Left renal pelvis (tissue), 4 donors: ENCODE measurements around the gene DRD2. TPM values are rescaled to one million over a fixed set of nuclear protein-coding genes. Genes with fewer than 3 reads are reported as not detected.

Experiments used
- DNase-seq, 4 donors: peaks; one replicate each; pipeline ENCODE4 v3.0.0-alpha.2; 2013; ENCODE audit warnings: low read depth in 4 of 4, low spot score in 3 of 4
- polyA plus RNA-seq, 4 donors: library from polyadenylated mRNA; unstranded; fragments of 120-200 nt; gene quantifications; one replicate each; pipeline ENCODE4 v1.2.1, GENCODE V29; 2013; ENCODE audit not compliant: insufficient read length in 4 of 4

Gene DRD2
- polyA plus RNA-seq, 4 donors: 0.21 to 0.91 (median 0.64) TPM

- no peak for DNase-seq
These were observed 97.4 kb downstream of the DRD2 start for GRCh38 chr11:113377681-113378412.

GRCh38 chr11:113376156-113376555 is 99.0 kb downstream of the DRD2 start:
- DNase-seq: no peak

- DNase-seq: no peak
These were observed 99.8 kb downstream of the DRD2 start for GRCh38 chr11:113375402-113375801.

- no peak for DNase-seq
These were observed 101.1 kb downstream of the DRD2 start for GRCh38 chr11:113373981-113374560.

GRCh38 chr11:113373306-113373705 is 101.9 kb downstream of the DRD2 start:
- DNase-seq: no peak

GRCh38 chr11:113372309-113372708 is 102.9 kb downstream of the DRD2 start:
- DNase-seq: no peak

- no peak for DNase-seq
These were observed 104.6 kb downstream of the DRD2 start for GRCh38 chr11:113370634-113371033.

GRCh38 chr11:113369411-113369810 is 105.8 kb downstream of the DRD2 start:
- no peak for DNase-seq

- no peak for DNase-seq
These were observed 109.3 kb downstream of the DRD2 start for GRCh38 chr11:113365895-113366294.

- DNase-seq: no peak
These were observed 111.1 kb downstream of the DRD2 start for GRCh38 chr11:113363996-113364641.

- no peak for DNase-seq
These were observed 111.8 kb downstream of the DRD2 start for GRCh38 chr11:113363406-113363805.

Other genes with a start within 250 kb of the DRD2 start
- gene TTC12, start 160.8 kb downstream of the DRD2 start, polyA plus RNA-seq: 10 to 100 TPM; 20.1 to 47.5 (median 42.3) TPM
- 1 to 10 TPM in 1 of 4 donors, under 1 TPM in 3; 0.11 to 1.1 (median 0.17) TPM for gene ANKK1, start 87.6 kb downstream of the DRD2 start, polyA plus RNA-seq
- gene TMPRSS5, start 230.9 kb upstream of the DRD2 start, polyA plus RNA-seq: 1 to 10 TPM in 3 of 4 donors, under 1 TPM in 1; 0.60 to 1.8 (median 1.2) TPM